DND-41 (cell line): ENCODE measurements around the gene NOS1AP.

Experiments used
- ATAC-seq: fragments of 200-7000 bp; cut with Tn5 transposase; 3 replicates; pipeline ENCODE4 v1.9.1; 2021; ENCODE audit warnings: low read depth; ENCODE audit not compliant: insufficient read depth
- DNase-seq: peaks from one replicate; pipeline ENCODE4 v3.0.0-alpha.2; 2020
- H2AFZ ChIP-seq: 2 replicates; pipeline ENCODE4 v1.6.0; 2012; ENCODE audit warnings: low read depth, low read length
- H3K27ac ChIP-seq: 2 replicates; pipeline ENCODE4 v1.5.1; 2012; ENCODE audit warnings: low read length, inconsistent platforms
- H3K27me3 ChIP-seq: fragments of 200-600 bp; sonication (generic); 2 replicates; pipeline ENCODE4 v1.6.0; 2012; ENCODE audit warnings: low read length, mild to moderate bottlenecking, inconsistent platforms; ENCODE audit not compliant: insufficient read depth, poor library complexity
- H3K36me3 ChIP-seq: 2 replicates; pipeline ENCODE4 v1.5.1; 2012; ENCODE audit warnings: low read length, inconsistent platforms; ENCODE audit not compliant: insufficient read depth
- H3K4me1 ChIP-seq: 2 replicates; pipeline ENCODE4 v1.5.1; 2012; ENCODE audit warnings: mild to moderate bottlenecking, low read length; ENCODE audit not compliant: insufficient read depth
- H3K4me2 ChIP-seq: 2 replicates; pipeline ENCODE4 v1.6.0; 2012; ENCODE audit warnings: mild to moderate bottlenecking, moderate library complexity, low read length, inconsistent platforms; ENCODE audit not compliant: insufficient read depth
- H3K4me3 ChIP-seq, 2 experiments: fragments of 200-600 bp in 1 of 2; shearing (Covaris generic) in 1 of 2; 2 replicates each; pipeline ENCODE4 v1.5.1; 2012 to 2016; ENCODE audit warnings: inconsistent platforms in 2 of 2, low read length in 2 of 2, mild to moderate bottlenecking in 2 of 2, low read depth in 1 of 2, moderate library complexity in 1 of 2
- H3K79me2 ChIP-seq: 2 replicates; pipeline ENCODE4 v1.6.0; 2012; ENCODE audit warnings: low read length, inconsistent platforms; ENCODE audit not compliant: insufficient read depth
- H3K9ac ChIP-seq: 2 replicates; pipeline ENCODE4 v1.6.0; 2012; ENCODE audit warnings: low read depth, mild to moderate bottlenecking, inconsistent platforms, low read length, moderate library complexity
- H3K9me3 ChIP-seq: 2 replicates; pipeline ENCODE4 v1.5.1; 2012; ENCODE audit warnings: low read length, moderate library complexity, mild to moderate bottlenecking, inconsistent platforms; ENCODE audit not compliant: insufficient read depth, severe bottlenecking
- H4K20me1 ChIP-seq: 2 replicates; pipeline ENCODE4 v1.6.0; 2012; ENCODE audit warnings: low read length; ENCODE audit not compliant: insufficient read depth
- CTCF ChIP-seq: IDR thresholded peaks from 2 replicates; pipeline ENCODE4 v1.5.1; 2012; ENCODE audit warnings: borderline replicate concordance, low read length, moderate library complexity, mild to moderate bottlenecking; ENCODE audit not compliant: poor library complexity, severe bottlenecking; ENCODE audit errors: extremely low read depth
- EZH2 ChIP-seq: IDR thresholded peaks from 3 replicates; pipeline ENCODE4 v1.6.1; 2012; ENCODE audit warnings: borderline replicate concordance, low read depth, mild to moderate bottlenecking, moderate library complexity, low read length, inconsistent platforms; ENCODE audit not compliant: severe bottlenecking

The NOS1AP gene

GRCh38 chr1:162367073-162367472 is 297.6 kb downstream of the NOS1AP start:
- H3K4me1 ChIP-seq = no peaks in the 10 kb centered on the region
- H3K4me2 ChIP-seq = no peak overlapping the region
- no peak overlapping the region for H3K9ac ChIP-seq
- no peak overlapping the region for H3K27ac ChIP-seq
- H4K20me1 ChIP-seq = no peaks in the 10 kb centered on the region; the same call in 1 of the 2 replicates
- H3K79me2 ChIP-seq = no peaks in the 10 kb centered on the region
- no peaks in the 10 kb centered on the region for H3K9me3 ChIP-seq
- no peak overlapping the region for H3K4me3 ChIP-seq
- DNase-seq = no peak
- ATAC-seq = no peak
- TF ChIP-seq EZH2 (no peak), CTCF (no peak)
- no peaks in the 10 kb centered on the region for H3K27me3 ChIP-seq
- no peak overlapping the region for H2AFZ ChIP-seq
- H3K36me3 ChIP-seq = no peaks in the 10 kb centered on the region

- no peak overlapping the region for H3K4me3 ChIP-seq
- H3K27ac ChIP-seq = no peak overlapping the region
- no peaks in the 10 kb centered on the region for H3K36me3 ChIP-seq
- ATAC-seq = no peak
- no peak for DNase-seq
- H4K20me1 ChIP-seq = no peaks in the 10 kb centered on the region; the same call in 1 of the 2 replicates
- H3K79me2 ChIP-seq = no peaks in the 10 kb centered on the region
- H3K27me3 ChIP-seq = no peaks in the 10 kb centered on the region
- H3K4me1 ChIP-seq = no peaks in the 10 kb centered on the region
- no peak for TF ChIP-seq EZH2
- H3K4me2 ChIP-seq = no peak overlapping the region
- H3K9me3 ChIP-seq = no peaks in the 10 kb centered on the region
- H3K9ac ChIP-seq = no peak overlapping the region
- H2AFZ ChIP-seq = no peak overlapping the region
These were observed 298.3 kb downstream of the NOS1AP start for GRCh38 chr1:162367772-162368171.

GRCh38 chr1:162368451-162368850 is 299.0 kb downstream of the NOS1AP start:
- DNase-seq = no peak
- H3K27me3 ChIP-seq = no peaks in the 10 kb centered on the region
- H3K79me2 ChIP-seq = no peaks in the 10 kb centered on the region
- H3K27ac ChIP-seq = no peak overlapping the region
- H2AFZ ChIP-seq = no peak overlapping the region
- H3K36me3 ChIP-seq = no peaks in the 10 kb centered on the region
- H3K9me3 ChIP-seq = no peaks in the 10 kb centered on the region
- no peaks in the 10 kb centered on the region for H3K4me1 ChIP-seq
- no peak for ATAC-seq
- TF ChIP-seq EZH2 (no peak), CTCF (no peak)
- H3K4me3 ChIP-seq = no peak overlapping the region
- H4K20me1 ChIP-seq = no peaks in the 10 kb centered on the region; the same call in 1 of the 2 replicates
- no peak overlapping the region for H3K9ac ChIP-seq
- H3K4me2 ChIP-seq = no peak overlapping the region

- no peak overlapping the region for H3K27ac ChIP-seq
- TF ChIP-seq CTCF (no peak), EZH2 (no peak)
- H3K9ac ChIP-seq = no peak overlapping the region
- no peak overlapping the region for H3K4me2 ChIP-seq
- H4K20me1 ChIP-seq = no peaks in the 10 kb centered on the region; the same call in 1 of the 2 replicates
- no peaks in the 10 kb centered on the region for H3K4me1 ChIP-seq
- H2AFZ ChIP-seq = no peak overlapping the region
- no peaks in the 10 kb centered on the region for H3K36me3 ChIP-seq
- ATAC-seq = no peak
- no peaks in the 10 kb centered on the region for H3K9me3 ChIP-seq
- no peak for DNase-seq
- no peaks in the 10 kb centered on the region for H3K79me2 ChIP-seq
- no peaks in the 10 kb centered on the region for H3K27me3 ChIP-seq
- no peak overlapping the region for H3K4me3 ChIP-seq
These were observed 300.1 kb downstream of the NOS1AP start for GRCh38 chr1:162369571-162369970.
